IMR-90 (cell line): ENCODE measurements around the gene LTBP2. TPM values are rescaled to one million over a fixed set of nuclear protein-coding genes. Genes with fewer than 3 reads are reported as not detected.

ENCODE experiments used
- ATAC-seq: fragments of 200-7000 bp; cut with Tn5 transposase; 2 replicates; pipeline ENCODE4 v1.9.1; 2020; ENCODE audit warnings: low read depth, mild to moderate bottlenecking, moderate library complexity
- BruUV-seq: library from RNA; stranded (reverse); fragments of 400-500 nt; replicated peaks from 2 replicates; lab custom pipeline; 2021; lab: Mats Ljungman, UMichigan
- CTCF ChIA-PET: fragments of 300-600 bp; formaldehyde crosslinking; extraction: SDS; loops from one replicate; lab custom pipeline; 2021; ENCODE audit warnings: antibody characterized with exemption; lab: Yijun Ruan, JAX
- POLR2A ChIA-PET: fragments of 300-600 bp; sonication (Branson Sonifier 250); formaldehyde crosslinking; loops from one replicate; lab custom pipeline; 2022; ENCODE audit warnings: antibody characterized with exemption; ENCODE audit not compliant: unreplicated experiment; lab: Charles Lee
- DNase-seq: peaks from one replicate; pipeline ENCODE4 v3.0.0; 2013
- H2AFZ ChIP-seq: replicated peaks from 2 replicates; pipeline ENCODE3; 2013; ENCODE audit warnings: low read length, mild to moderate bottlenecking; ENCODE audit not compliant: poor library complexity
- H2AK5ac ChIP-seq: 2 replicates; pipeline ENCODE4 v1.6.1; 2013; ENCODE audit warnings: low read depth, low read length, inconsistent platforms
- H2AK9ac ChIP-seq: replicated peaks from 2 replicates; pipeline ENCODE3; 2013; ENCODE audit warnings: mild to moderate bottlenecking, low read depth, low read length, moderate library complexity; ENCODE audit not compliant: poor library complexity
- H2BK120ac ChIP-seq: 2 replicates; pipeline ENCODE4 v1.6.1; 2013; ENCODE audit warnings: low read depth, low read length, inconsistent platforms
- H2BK15ac ChIP-seq: 3 replicates; pipeline ENCODE4 v1.6.1; 2013; ENCODE audit warnings: low read depth, low read length, inconsistent platforms
- H2BK20ac ChIP-seq: 2 replicates; pipeline ENCODE4 v1.6.1; 2013; ENCODE audit warnings: low read depth, mild to moderate bottlenecking, inconsistent platforms, low read length, moderate library complexity
- H2BK5ac ChIP-seq: 2 replicates; pipeline ENCODE4 v1.6.1; 2013; ENCODE audit warnings: mild to moderate bottlenecking, low read depth, low read length, inconsistent platforms; ENCODE audit not compliant: poor library complexity, severe bottlenecking
- H3K14ac ChIP-seq: replicated peaks from 2 replicates; pipeline ENCODE4 v1.6.1; 2013; ENCODE audit warnings: low read depth, low read length, inconsistent platforms
- H3K18ac ChIP-seq: 2 replicates; pipeline ENCODE4 v1.6.1; 2013; ENCODE audit warnings: low read depth, low read length, control low read depth
- H3K23ac ChIP-seq: 2 replicates; pipeline ENCODE4 v1.6.1; 2013; ENCODE audit warnings: low read depth, low read length, inconsistent platforms
- H3K27ac ChIP-seq: 2 replicates; pipeline ENCODE4 v1.5.1; 2013; ENCODE audit warnings: mild to moderate bottlenecking, control low read depth, low read length; ENCODE audit not compliant: insufficient read depth
- H3K27me3 ChIP-seq: 2 replicates; pipeline ENCODE4 v1.6.1; 2013; ENCODE audit warnings: low read length; ENCODE audit not compliant: control insufficient read depth, insufficient read depth
- H3K36me3 ChIP-seq: 2 replicates; pipeline ENCODE4 v1.6.1; 2013; ENCODE audit warnings: low read length, mixed read lengths; ENCODE audit not compliant: control insufficient read depth, insufficient read depth
- H3K4ac ChIP-seq: 2 replicates; pipeline ENCODE4 v1.6.1; 2013; ENCODE audit warnings: low read depth, low read length, inconsistent platforms
- H3K4me1 ChIP-seq: 2 replicates; pipeline ENCODE4 v1.6.1; 2013; ENCODE audit warnings: low read length, mixed read lengths; ENCODE audit not compliant: control insufficient read depth, insufficient read depth
- H3K4me2 ChIP-seq: 2 replicates; pipeline ENCODE4 v1.6.1; 2013; ENCODE audit warnings: low read depth, mild to moderate bottlenecking, control low read depth, low read length, moderate library complexity
- H3K4me3 ChIP-seq: 2 replicates; pipeline ENCODE4 v1.5.1; 2013; ENCODE audit warnings: low read depth, mild to moderate bottlenecking, control low read depth, low read length, moderate library complexity; ENCODE audit not compliant: insufficient read depth
- H3K56ac ChIP-seq: 2 replicates; pipeline ENCODE4 v1.6.1; 2013; ENCODE audit warnings: low read length, inconsistent platforms; ENCODE audit not compliant: insufficient read depth; ENCODE audit errors: extremely low read depth
- H3K79me1 ChIP-seq, 2 experiments: 2 replicates each; pipeline ENCODE4 v1.6.1; 2013; ENCODE audit warnings: low read length in 2 of 2, inconsistent platforms in 1 of 2, low read depth in 1 of 2
- H3K9ac ChIP-seq: 2 replicates; pipeline ENCODE4 v1.6.1; 2013; ENCODE audit warnings: low read depth, low read length, control low read depth
- H3K9me1 ChIP-seq: 2 replicates; pipeline ENCODE4 v1.6.1; 2013; ENCODE audit warnings: low read length, inconsistent platforms; ENCODE audit not compliant: insufficient read depth
- H3K9me3 ChIP-seq: 2 replicates; pipeline ENCODE4 v1.6.1; 2013; ENCODE audit warnings: low read length; ENCODE audit not compliant: control insufficient read depth, insufficient read depth
- H4K20me1 ChIP-seq: 2 replicates; pipeline ENCODE4 v1.6.1; 2013; ENCODE audit warnings: low read length, inconsistent platforms; ENCODE audit not compliant: insufficient read depth
- H4K5ac ChIP-seq: 2 replicates; pipeline ENCODE4 v1.6.1; 2013; ENCODE audit warnings: mild to moderate bottlenecking, low read depth, low read length, control low read depth
- H4K8ac ChIP-seq, 2 experiments: 2 replicates each; pipeline ENCODE4 v1.6.1; 2013; ENCODE audit warnings: low read depth in 2 of 2, low read length in 2 of 2, control low read depth in 1 of 2, inconsistent platforms in 1 of 2
- H4K91ac ChIP-seq: 2 replicates; pipeline ENCODE4 v1.6.1; 2013; ENCODE audit warnings: low read depth, low read length, inconsistent platforms; ENCODE audit not compliant: insufficient read depth
- BHLHE40 ChIP-seq: fragments of 150-350 bp; IDR thresholded peaks from 2 replicates; pipeline ENCODE4 v1.6.1; 2016; ENCODE audit warnings: mild to moderate bottlenecking, low read depth, low read length
- CEBPB ChIP-seq: IDR thresholded peaks from 2 replicates; pipeline ENCODE4 v1.6.1; 2012; ENCODE audit warnings: low read depth, low read length, improper control_type of control experiment
- CHD1 ChIP-seq: IDR thresholded peaks from 2 replicates; pipeline ENCODE4 v1.6.1; 2012; ENCODE audit warnings: low read depth, low read length, improper control_type of control experiment
- CTCF ChIP-seq: conservative IDR thresholded peaks from 2 replicates; pipeline ENCODE4 v1.5.1; 2012; ENCODE audit warnings: mild to moderate bottlenecking, low read depth, low read length, improper control_type of control experiment
- ELK1 ChIP-seq: fragments of 150-350 bp; IDR thresholded peaks from 2 replicates; pipeline ENCODE4 v1.6.1; 2016; ENCODE audit warnings: low read depth, mild to moderate bottlenecking, low read length, moderate library complexity, borderline replicate concordance
- FOS ChIP-seq: fragments of 150-350 bp; IDR thresholded peaks from 2 replicates; pipeline ENCODE4 v1.6.1; 2016; ENCODE audit warnings: low read depth, low read length
- MAFK ChIP-seq: IDR thresholded peaks from 2 replicates; pipeline ENCODE4 v1.6.1; 2012; ENCODE audit warnings: low read depth, low read length, improper control_type of control experiment
- MAZ ChIP-seq: IDR thresholded peaks from 2 replicates; pipeline ENCODE4 v1.6.1; 2012; ENCODE audit warnings: low read depth, mild to moderate bottlenecking, low read length, improper control_type of control experiment, moderate library complexity, borderline replicate concordance
- MXI1 ChIP-seq: IDR thresholded peaks from 2 replicates; pipeline ENCODE4 v1.6.1; 2012; ENCODE audit warnings: low read depth, mild to moderate bottlenecking, low read length, moderate library complexity, borderline replicate concordance
- NFE2L2 ChIP-seq: fragments of 150-350 bp; IDR thresholded peaks from 2 replicates; pipeline ENCODE4 v1.6.1; 2016; ENCODE audit warnings: low read depth, mild to moderate bottlenecking, low read length
- POLR2A ChIP-seq: IDR thresholded peaks from 2 replicates; pipeline ENCODE4 v1.6.1; 2012; ENCODE audit warnings: mild to moderate bottlenecking, low read depth, low read length
- RAD21 ChIP-seq: IDR thresholded peaks from 2 replicates; pipeline ENCODE4 v1.6.1; 2012; ENCODE audit warnings: low read length, improper control_type of control experiment
- RCOR1 ChIP-seq: IDR thresholded peaks from 2 replicates; pipeline ENCODE4 v1.6.1; 2012; ENCODE audit warnings: mild to moderate bottlenecking, low read length, improper control_type of control experiment; ENCODE audit not compliant: insufficient replicate concordance
- RFX5 ChIP-seq: IDR thresholded peaks from 2 replicates; pipeline ENCODE4 v1.8.0; 2012; ENCODE audit warnings: low read depth, mild to moderate bottlenecking, low read length, moderate library complexity
- USF2 ChIP-seq: fragments of 150-350 bp; IDR thresholded peaks from 2 replicates; pipeline ENCODE4 v1.6.1; 2017; ENCODE audit warnings: mild to moderate bottlenecking, antibody characterized with exemption, low read length, low read depth
- WGBS, 2 experiments: methylation state at CpG; one replicate each; pipeline versions ENCODE4 v1.1.5 to v1.1.7; 2013; ENCODE audit warnings: missing lambda C conversion rate in 2 of 2; ENCODE audit not compliant: insufficient read length in 1 of 2; ENCODE audit errors: extremely low coverage in 2 of 2; 5-methylcytosine and 5-hydroxymethylcytosine counted together
- dilution Hi-C: fragments of 300-500 bp; cut with HindIII; formaldehyde crosslinking; loops from one replicate; pipeline ENCODE4 v1.14.3; 2018; ENCODE audit warnings: low sequenced_read_pairs; ENCODE audit not compliant: unreplicated experiment
- in situ Hi-C: fragments of 300-500 bp; cut with MboI; formaldehyde crosslinking; loops from 3 replicates; pipeline ENCODE4 v1.14.3; 2019; ENCODE audit warnings: low sequenced_read_pairs, inconsistent platforms, mixed read lengths
- intact Hi-C: fragments of 100-400 bp; cut with micrococcal nuclease; formaldehyde crosslinking; loops from 2 replicates; pipeline ENCODE4 v1.10.0; 2022
- polyA plus RNA-seq, 3 experiments: library from polyadenylated mRNA; depleted of rRNA; stranded (reverse); fragments of >200 nt; gene quantifications; 2 replicates each; pipeline ENCODE4 v1.2.3, GENCODE V29; 2012; ENCODE audit warnings: low replicate concordance in 1 of 3
- total RNA-seq: library from RNA; depleted of rRNA; stranded (reverse); fragments of >200 nt; gene quantifications from 2 replicates; pipeline ENCODE4 v1.2.3, GENCODE V29; 2012

The LTBP2 gene
- total and polyA plus RNA-seq, 2 of the 4 experiments (the other 2 are of a cell fraction), result 23.8 to 79.3 TPM

GRCh38 chr14:74503938-74504335 is 108.1 kb downstream of the LTBP2 start:
- Histone ChIP-seq H4K5ac (no peak overlapping the region), H3K4me2 (no peak overlapping the region), H2BK5ac (no peak overlapping the region), H3K27me3 (no peaks in the 10 kb centered on the region), H2BK15ac (no peak overlapping the region), H3K23ac (no peak overlapping the region), H2AK9ac (no peak overlapping the region), H2AFZ (no peak overlapping the region), H3K79me1 (peaks cover 0 to 11% of the 10 kb centered on the region in 2 experiments; a peak in 1 of 4 replicates), H3K4ac (no peak overlapping the region), H3K9me3 (no peaks in the 10 kb centered on the region), H3K4me3 (no peak overlapping the region), H2AK5ac (no peak overlapping the region), H3K9ac (no peak overlapping the region), H3K18ac (no peak overlapping the region), H3K14ac (no peak overlapping the region), H3K9me1 (no peaks in the 10 kb centered on the region; the same call in 1 of the 2 replicates), H3K36me3 (peaks cover 31% of the 10 kb centered on the region), H4K91ac (no peak overlapping the region), H4K8ac (no peak overlapping the region), H4K20me1 (no peaks in the 10 kb centered on the region), H2BK120ac (no peak overlapping the region), H2BK20ac (no peak overlapping the region), H3K4me1 (peaks cover 3% of the 10 kb centered on the region; the same call in 1 of the 2 replicates), H3K56ac (no peak overlapping the region), H3K27ac (no peak overlapping the region)
- in situ Hi-C loops, result loop anchor here (5.0 to 10.0 kb wide), 2 partner anchors 103 to 291 kb away; no protein-coding TSS in a partner anchor
- 98% methylated on average over 6 of the region's 12 CpGs; no CpG with 5 or more reads in 1 of the 2 experiments for WGBS, 2 experiments
- CTCF ChIA-PET, result no interaction called here
- no peak for ATAC-seq
- dilution Hi-C loops, result no loop called here
- BruUV-seq, result no TSS peak
- POLR2A ChIA-PET, result no interaction called here
- no peak for DNase-seq
- intact Hi-C loops, result no loop called here
- TF ChIP-seq RCOR1, result no peak
- TF ChIP-seq MAZ, result no peak
- TF ChIP-seq ELK1, result no peak
- no peak for TF ChIP-seq CEBPB
- TF ChIP-seq RFX5, result no peak
- no peak for TF ChIP-seq MXI1
- TF ChIP-seq RAD21, result no peak
- TF ChIP-seq BHLHE40, result no peak
- TF ChIP-seq NFE2L2, result no peak
- TF ChIP-seq CHD1, result no peak
- no peak for TF ChIP-seq POLR2A
- TF ChIP-seq MAFK, result no peak
- TF ChIP-seq FOS, result no peak
- no peak for TF ChIP-seq CTCF
- TF ChIP-seq USF2, result no peak
